CD8-positive, alpha-beta memory T cell (primary cell): Measurements from ENCODE around the gene TMEM107. TPM values are rescaled to one million over a fixed set of nuclear protein-coding genes. Genes with fewer than 3 reads are reported as not detected.

Experiments used
- polyA plus RNA-seq: library from polyadenylated mRNA; unstranded; fragments of 300-500 nt; fragmentation: Illumina TruSeq; gene quantifications from one replicate; pipeline ENCODE4 v1.2.3, GENCODE V29; 2021
- total RNA-seq, 2 experiments: library from RNA; stranded (reverse); gene quantifications; one replicate each; pipeline ENCODE4 v1.2.3, GENCODE V29; 2021

The TMEM107 gene
- total and polyA plus RNA-seq, 3 experiments from 2014 or later = 21.3 to 50.7 (median 22.4) TPM

Other genes with a start within 250 kb of the TMEM107 start
- gene KCNAB3, start 246.5 kb downstream of the TMEM107 start, total RNA-seq = 1 to 10 TPM; 5.6 to 6.7 TPM
- gene KCNAB3, start 246.5 kb downstream of the TMEM107 start, polyA plus RNA-seq = not detected
- gene TRAPPC1, start 244.4 kb downstream of the TMEM107 start, total RNA-seq = 100 to 1,000 TPM; 158 TPM
- 272 TPM for gene TRAPPC1, start 244.4 kb downstream of the TMEM107 start, polyA plus RNA-seq
- gene CNTROB, start 244.2 kb downstream of the TMEM107 start, total RNA-seq = 10 to 100 TPM; 44.3 to 46.8 TPM
- gene CNTROB, start 244.2 kb downstream of the TMEM107 start, polyA plus RNA-seq = 12.0 TPM
- not detected for gene GUCY2D, start 173.8 kb downstream of the TMEM107 start, total RNA-seq
- gene GUCY2D, start 173.8 kb downstream of the TMEM107 start, polyA plus RNA-seq = 0.22 TPM
- not detected for gene ALOX15B, start 137.3 kb downstream of the TMEM107 start, total RNA-seq
- gene ALOX15B, start 137.3 kb downstream of the TMEM107 start, polyA plus RNA-seq = not detected
- gene ALOX12B, start 88.7 kb downstream of the TMEM107 start, total RNA-seq = 1 to 10 TPM; 1.3 to 1.9 TPM
- gene ALOX12B, start 88.7 kb downstream of the TMEM107 start, polyA plus RNA-seq = not detected
- not detected for gene ALOXE3, start 57.9 kb downstream of the TMEM107 start, total RNA-seq
- not detected for gene ALOXE3, start 57.9 kb downstream of the TMEM107 start, polyA plus RNA-seq
- gene HES7, start 52.3 kb downstream of the TMEM107 start, total RNA-seq = 1 to 10 TPM; 1.6 to 1.8 TPM
- not detected for gene HES7, start 52.3 kb downstream of the TMEM107 start, polyA plus RNA-seq
- gene PER1, start 24.0 kb downstream of the TMEM107 start, total RNA-seq = 10 to 100 TPM; 26.5 to 35.8 TPM
- 12.1 TPM for gene PER1, start 24.0 kb downstream of the TMEM107 start, polyA plus RNA-seq
- gene VAMP2, start 13.4 kb downstream of the TMEM107 start, total RNA-seq = 10 to 100 TPM; 38.3 to 41.0 TPM
- gene VAMP2, start 13.4 kb downstream of the TMEM107 start, polyA plus RNA-seq = 98.3 TPM
- 1 to 10 TPM; 8.1 to 8.8 TPM for gene BORCS6, start 13.8 kb upstream of the TMEM107 start, total RNA-seq
- gene BORCS6, start 13.8 kb upstream of the TMEM107 start, polyA plus RNA-seq = 30.0 TPM
- 10 to 100 TPM; 88.1 to 94.4 TPM for gene AURKB, start 34.2 kb upstream of the TMEM107 start, total RNA-seq
- 0.63 TPM for gene AURKB, start 34.2 kb upstream of the TMEM107 start, polyA plus RNA-seq
- 10 to 100 TPM; 69.2 to 70.2 TPM for gene CTC1, start 71.7 kb upstream of the TMEM107 start, total RNA-seq
- gene CTC1, start 71.7 kb upstream of the TMEM107 start, polyA plus RNA-seq = 36.8 TPM
- gene PFAS, start 72.9 kb upstream of the TMEM107 start, total RNA-seq = 100 to 1,000 TPM; 167 to 168 TPM
- gene PFAS, start 72.9 kb upstream of the TMEM107 start, polyA plus RNA-seq = 17.7 TPM
- 10 to 100 TPM; 66.2 to 71.1 TPM for gene RANGRF, start 112.3 kb upstream of the TMEM107 start, total RNA-seq
- gene RANGRF, start 112.3 kb upstream of the TMEM107 start, polyA plus RNA-seq = 81.7 TPM
- gene SLC25A35, start 119.0 kb upstream of the TMEM107 start, total RNA-seq = 1 to 10 TPM; 2.8 to 3.7 TPM
- gene SLC25A35, start 119.0 kb upstream of the TMEM107 start, polyA plus RNA-seq = 1.7 TPM
- not detected for gene ARHGEF15, start 133.9 kb upstream of the TMEM107 start, total RNA-seq
- not detected for gene ARHGEF15, start 133.9 kb upstream of the TMEM107 start, polyA plus RNA-seq
- not detected for gene ODF4, start 163.5 kb upstream of the TMEM107 start, total RNA-seq
- not detected for gene ODF4, start 163.5 kb upstream of the TMEM107 start, polyA plus RNA-seq
- 1,000 to 10,000 TPM; 2,453 to 2,522 TPM for gene RPL26, start 206.8 kb upstream of the TMEM107 start, total RNA-seq
- 1,507 TPM for gene RPL26, start 206.8 kb upstream of the TMEM107 start, polyA plus RNA-seq
- not detected for gene RNF222, start 221.4 kb upstream of the TMEM107 start, total RNA-seq
- gene RNF222, start 221.4 kb upstream of the TMEM107 start, polyA plus RNA-seq = 0.18 TPM